Subcutaneous abdominal adipose tissue (tissue), 5 donors: Measurements from ENCODE around the gene ZMAT1.

Source experiments
- H3K27ac ChIP-seq: one replicate; pipeline ENCODE4 v1.7.0; 2013; ENCODE audit warnings: low read depth, mild to moderate bottlenecking, inconsistent platforms, low read length, moderate library complexity
- H3K27me3 ChIP-seq, 5 donors: one replicate each; pipeline ENCODE4 v1.7.0; 2013; ENCODE audit warnings: low read length in 5 of 5, inconsistent platforms in 1 of 5; ENCODE audit not compliant: control insufficient read depth in 5 of 5, insufficient read depth in 4 of 5
- H3K36me3 ChIP-seq, 5 donors: one replicate each; pipeline ENCODE4 v1.7.0; 2013; ENCODE audit warnings: low read length in 5 of 5; ENCODE audit not compliant: control insufficient read depth in 5 of 5, insufficient read depth in 5 of 5
- H3K4me1 ChIP-seq, 5 donors: one replicate each; pipeline ENCODE4 v1.7.0; 2013; ENCODE audit warnings: low read length in 5 of 5, mild to moderate bottlenecking in 3 of 5, moderate library complexity in 1 of 5; ENCODE audit not compliant: control insufficient read depth in 5 of 5, insufficient read depth in 5 of 5
- H3K4me3 ChIP-seq, 5 donors: one replicate each; pipeline ENCODE4 v1.7.0; 2013; ENCODE audit warnings: low read length in 5 of 5, low read depth in 1 of 5
- H3K9ac ChIP-seq, 5 donors: one replicate each; pipeline ENCODE4 v1.7.0; 2013; ENCODE audit warnings: low read length in 5 of 5, mild to moderate bottlenecking in 4 of 5, moderate library complexity in 3 of 5
- H3K9me3 ChIP-seq, 5 donors: one replicate each; pipeline ENCODE4 v1.7.0; 2013; ENCODE audit warnings: low read length in 5 of 5; ENCODE audit not compliant: control insufficient read depth in 5 of 5
- donor health status: healthy.
- donor health status: healthy.
- donor health status: healthy.
- donor health status: healthy.
- donor health status: healthy.

ZMAT1 gene

DNA sequence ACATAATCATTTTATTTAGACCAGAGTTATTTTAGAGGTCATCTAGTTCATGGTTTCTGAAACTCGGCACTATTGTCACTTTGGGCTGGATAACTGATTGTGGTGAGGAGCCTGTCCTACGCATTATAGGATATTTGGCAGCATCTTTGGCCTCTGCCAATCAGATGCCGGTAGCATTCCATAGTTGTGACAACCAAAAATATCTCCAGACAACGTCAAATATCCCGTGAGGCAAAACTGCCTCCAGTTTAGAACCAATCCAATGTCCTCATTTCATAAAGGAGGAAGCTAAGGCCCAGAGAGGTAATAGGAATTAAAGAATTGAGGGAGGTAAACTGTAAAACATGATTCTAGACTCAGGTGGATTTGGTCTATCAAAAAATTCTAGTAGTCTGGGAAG, 6.1 kb downstream of the ZMAT1 start:
- no peak overlapping the region for H3K27ac ChIP-seq
- no peak overlapping the region for H3K4me3 ChIP-seq

GRCh38 chrX:101918751-101919150, 13.1 kb downstream of the ZMAT1 start:
- no peak overlapping the region for H3K9ac ChIP-seq

More for the DNA sequence above, 6.1 kb downstream of the ZMAT1 start:
- Histone ChIP-seq H3K36me3 (no peaks in the 10 kb centered on the region), H3K9me3 (no peaks in the 10 kb centered on the region), H3K27me3 (peaks cover 0 to 4% (median 0%) of the 10 kb centered on the region in 5 donors), H3K4me1 (peaks cover 0 to under 1% (median 0%) of the 10 kb centered on the region in 5 donors), H3K9ac (no peak overlapping the region)

DNA sequence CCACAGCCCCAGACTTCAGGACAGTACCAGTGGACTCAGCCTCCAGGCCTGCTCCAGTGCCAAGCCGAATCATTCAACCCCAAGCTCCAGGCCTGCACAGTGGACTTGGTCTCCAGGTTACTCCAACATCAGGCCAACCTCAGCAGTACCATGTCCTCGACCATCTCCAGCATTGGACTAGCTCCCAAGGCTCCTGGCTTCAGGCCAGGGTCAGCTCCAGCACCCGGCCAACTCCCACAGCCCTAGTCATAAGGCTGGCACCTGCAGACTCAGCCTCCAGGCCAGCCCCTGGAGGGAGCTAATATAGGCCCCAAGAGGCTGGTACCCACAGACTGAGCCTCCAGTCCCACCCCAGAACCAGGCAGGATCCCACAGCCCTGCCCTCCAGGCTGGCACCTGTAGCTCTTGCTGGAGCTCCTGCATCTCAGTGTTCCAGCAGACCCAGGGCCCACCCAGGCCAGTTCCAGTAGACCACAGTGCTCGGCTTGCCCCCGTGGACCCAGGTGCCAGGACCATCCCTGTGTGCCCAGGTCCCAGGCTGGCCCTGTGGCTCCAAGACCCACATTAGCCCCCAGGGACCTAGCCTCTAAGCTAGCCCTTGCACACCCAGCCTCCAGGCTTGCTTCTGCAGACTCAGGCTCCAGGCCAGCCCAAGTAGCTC, 25.6 kb downstream of the ZMAT1 start:
- H3K9me3 ChIP-seq, result peaks cover under 1 to 34% (median 20%) of the 10 kb centered on the region in 5 donors
- no peak overlapping the region for H3K9ac ChIP-seq
- no peak overlapping the region for H3K4me3 ChIP-seq
- peaks cover 0 to 5% (median 0%) of the 10 kb centered on the region in 5 donors for H3K27me3 ChIP-seq
- H3K36me3 ChIP-seq, result peaks cover 0 to 16% (median 0%) of the 10 kb centered on the region in 5 donors
- no peaks in the 10 kb centered on the region for H3K4me1 ChIP-seq
- H3K27ac ChIP-seq, result no peak overlapping the region

More at GRCh38 chrX:101918751-101919150, 13.1 kb downstream of the ZMAT1 start:
- Histone ChIP-seq H3K4me1 (no peaks in the 10 kb centered on the region), H3K27ac (no peak overlapping the region), H3K36me3 (no peaks in the 10 kb centered on the region), H3K9me3 (peaks cover 0 to 18% (median 4%) of the 10 kb centered on the region in 5 donors), H3K4me3 (no peak overlapping the region), H3K27me3 (peaks cover 0 to 4% (median 0%) of the 10 kb centered on the region in 5 donors)

- H3K27me3 ChIP-seq, result peaks cover 0 to 5% (median 0%) of the 10 kb centered on the region in 5 donors
- H3K4me3 ChIP-seq, result no peak overlapping the region
These were observed 26.8 kb downstream of the ZMAT1 start for GRCh38 chrX:101904996-101905395.

More at GRCh38 chrX:101904996-101905395, 26.8 kb downstream of the ZMAT1 start:
- peaks cover 0 to 26% (median 19%) of the 10 kb centered on the region in 5 donors for H3K9me3 ChIP-seq
- H3K36me3 ChIP-seq, result peaks cover 0 to 16% (median 0%) of the 10 kb centered on the region in 5 donors
- no peak overlapping the region for H3K9ac ChIP-seq
- H3K27ac ChIP-seq, result no peak overlapping the region
- no peaks in the 10 kb centered on the region for H3K4me1 ChIP-seq
